HUES64 (cell line): ENCODE measurements around the gene VAPA.
"Not testable (repeated sequence)": the region's sequence is repeated elsewhere in the genome, so short reads cannot be mapped to it uniquely, and the experiment has no call there.

ENCODE experiments used
- H3K27ac ChIP-seq: 2 replicates; pipeline ENCODE4 v1.7.0; 2013; ENCODE audit warnings: low read depth, low read length, inconsistent platforms
- H3K27me3 ChIP-seq: 2 replicates; pipeline ENCODE4 v1.6.1; 2013; ENCODE audit warnings: mild to moderate bottlenecking, low read length; ENCODE audit not compliant: insufficient read depth
- H3K36me3 ChIP-seq: 2 replicates; pipeline ENCODE4 v1.6.1; 2013; ENCODE audit warnings: mild to moderate bottlenecking, low read length; ENCODE audit not compliant: insufficient read depth
- H3K4me1 ChIP-seq: 2 replicates; pipeline ENCODE4 v1.6.1; 2013; ENCODE audit warnings: mild to moderate bottlenecking, low read length, moderate library complexity; ENCODE audit not compliant: insufficient read depth
- H3K4me3 ChIP-seq: 2 replicates; pipeline ENCODE4 v1.5.1; 2013; ENCODE audit warnings: mild to moderate bottlenecking, low read length, moderate library complexity
- H3K9ac ChIP-seq: 2 replicates; pipeline ENCODE4 v1.6.1; 2013; ENCODE audit warnings: mild to moderate bottlenecking, low read depth, low read length
- H3K9me3 ChIP-seq: 2 replicates; pipeline ENCODE4 v1.6.1; 2013; ENCODE audit warnings: low read depth, low read length; ENCODE audit not compliant: insufficient read depth
- WGBS: fragments of 150-250, 120-280 bp; methylation state at CpG from one replicate; pipeline ENCODE4 v1.1.7; 2013; ENCODE audit warnings: missing lambda C conversion rate; 5-methylcytosine and 5-hydroxymethylcytosine counted together

The VAPA gene

DNA sequence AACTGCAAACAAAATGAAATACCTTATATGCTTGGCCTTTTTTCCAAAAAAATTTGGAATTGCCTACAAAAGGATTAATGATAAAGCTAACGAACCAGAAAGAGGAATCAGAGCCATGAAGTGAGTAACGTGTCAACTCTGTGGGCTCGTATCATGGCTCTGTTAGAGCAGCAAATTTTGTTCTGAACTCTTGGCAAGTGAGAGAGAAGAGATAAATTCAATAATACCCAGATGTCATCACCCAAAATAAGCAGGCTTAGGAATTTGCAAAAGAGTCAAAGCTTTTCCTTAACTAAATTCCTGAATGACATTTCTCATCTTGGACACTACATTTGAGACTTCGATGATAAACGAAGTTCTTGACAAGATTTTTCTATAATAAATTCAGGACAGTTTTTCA is 23.6 kb upstream of the VAPA start:
- H3K9me3 ChIP-seq: no peaks in the 10 kb centered on the region
- no peak overlapping the region for H3K9ac ChIP-seq
- H3K27me3 ChIP-seq: no peaks in the 10 kb centered on the region
- no peak overlapping the region for H3K4me3 ChIP-seq
- H3K4me1 ChIP-seq: no peaks in the 10 kb centered on the region
- WGBS: 97% methylated on average over 5 of the region's 5 CpGs
- no peaks in the 10 kb centered on the region for H3K36me3 ChIP-seq
- H3K27ac ChIP-seq: no peak overlapping the region

- Histone ChIP-seq H3K27me3 (no peaks in the 10 kb centered on the region), H3K27ac (no peak overlapping the region), H3K4me3 (no peak overlapping the region), H3K36me3 (no peaks in the 10 kb centered on the region), H3K9me3 (no peaks in the 10 kb centered on the region), H3K9ac (no peak overlapping the region), H3K4me1 (no peaks in the 10 kb centered on the region)
- no CpG with 5 or more reads among the region's 1 CpG for WGBS
Observed at GRCh38 chr18:9890957-9891356, 22.9 kb upstream of the VAPA start.

GRCh38 chr18:9891515-9891914 is 22.3 kb upstream of the VAPA start:
- H3K4me3 ChIP-seq, H3K4me1 ChIP-seq, H3K27me3 ChIP-seq, H3K9ac ChIP-seq, H3K27ac ChIP-seq, H3K9me3 ChIP-seq, H3K36me3 ChIP-seq: not testable (repeated sequence)
- WGBS: 79% methylated on average over 4 of the region's 4 CpGs

DNA sequence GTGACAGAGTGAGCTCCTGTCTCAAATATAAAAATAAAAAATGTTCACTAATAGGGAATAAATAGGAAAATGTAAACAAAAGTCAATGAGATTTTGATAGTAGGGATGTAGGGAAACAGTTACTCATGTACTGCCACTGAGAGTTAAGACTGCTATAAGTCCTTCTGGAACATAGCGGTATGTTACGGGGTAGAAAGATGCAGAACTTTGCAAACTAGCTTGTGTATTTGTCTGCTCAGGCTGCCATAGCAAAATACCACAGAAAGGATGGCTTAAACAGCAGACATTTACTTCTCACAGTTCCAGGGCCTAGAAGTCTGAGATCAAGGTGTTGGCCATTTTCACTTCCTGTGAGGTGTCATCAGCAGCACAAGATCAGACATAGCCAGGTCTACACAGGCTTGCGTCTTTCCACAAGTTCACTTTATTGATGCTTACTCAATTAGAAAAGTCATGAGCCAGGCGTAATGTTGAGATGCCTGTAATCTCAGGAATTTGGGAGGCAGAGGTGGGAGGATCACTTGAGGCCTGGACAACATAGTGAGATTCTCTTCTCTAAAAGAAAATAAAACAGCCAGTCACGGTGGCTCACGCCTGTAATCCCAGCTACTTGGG is 19.3 kb upstream of the VAPA start:
- Histone ChIP-seq H3K9ac (no peak overlapping the region), H3K9me3 (no peaks in the 10 kb centered on the region), H3K27me3 (no peaks in the 10 kb centered on the region), H3K4me3 (no peak overlapping the region), H3K27ac (no peak overlapping the region), H3K4me1 (0 out of 2 replicates have a peak, but pooled peaks cover 7% of the 10 kb centered on the region), H3K36me3 (no peaks in the 10 kb centered on the region)
- WGBS: 99% methylated on average over 6 of the region's 6 CpGs

DNA sequence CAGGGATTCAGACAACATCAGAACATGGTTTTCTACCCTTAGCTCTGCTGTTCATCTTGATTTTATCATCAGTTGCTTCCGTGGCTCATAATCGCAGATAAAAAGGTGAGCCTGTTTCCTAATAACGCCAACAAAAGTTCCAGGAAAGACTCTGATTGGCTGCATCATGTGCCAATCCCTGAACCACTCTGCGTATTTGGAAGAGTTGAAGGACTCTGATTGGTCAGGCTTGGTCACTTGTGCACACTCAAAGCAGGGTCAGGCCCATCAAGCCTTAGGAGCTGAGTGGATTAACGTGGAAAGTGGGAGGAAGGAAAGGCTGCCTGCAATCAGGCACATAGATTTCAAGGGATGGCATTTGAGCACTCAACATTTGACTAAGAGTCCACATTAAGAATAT is 16.7 kb upstream of the VAPA start:
- H3K9me3 ChIP-seq: no peaks in the 10 kb centered on the region
- H3K9ac ChIP-seq: no peak overlapping the region
- peaks cover 17% of the 10 kb centered on the region; the same call in 1 of the 2 replicates for H3K4me1 ChIP-seq
- no peak overlapping the region for H3K4me3 ChIP-seq
- no peaks in the 10 kb centered on the region for H3K36me3 ChIP-seq
- no peak overlapping the region for H3K27ac ChIP-seq
- no peaks in the 10 kb centered on the region for H3K27me3 ChIP-seq
- 97% methylated on average over 5 of the region's 5 CpGs for WGBS

GRCh38 chr18:9897787-9898291 is 16.0 kb upstream of the VAPA start:
- H3K27ac ChIP-seq, H3K9ac ChIP-seq, H3K27me3 ChIP-seq, H3K4me3 ChIP-seq, H3K36me3 ChIP-seq, H3K9me3 ChIP-seq: not testable (repeated sequence)
- WGBS: 95% methylated on average over 10 of the region's 10 CpGs
- H3K4me1 ChIP-seq: peaks cover 17% of the 10 kb centered on the region; the same call in 1 of the 2 replicates

DNA sequence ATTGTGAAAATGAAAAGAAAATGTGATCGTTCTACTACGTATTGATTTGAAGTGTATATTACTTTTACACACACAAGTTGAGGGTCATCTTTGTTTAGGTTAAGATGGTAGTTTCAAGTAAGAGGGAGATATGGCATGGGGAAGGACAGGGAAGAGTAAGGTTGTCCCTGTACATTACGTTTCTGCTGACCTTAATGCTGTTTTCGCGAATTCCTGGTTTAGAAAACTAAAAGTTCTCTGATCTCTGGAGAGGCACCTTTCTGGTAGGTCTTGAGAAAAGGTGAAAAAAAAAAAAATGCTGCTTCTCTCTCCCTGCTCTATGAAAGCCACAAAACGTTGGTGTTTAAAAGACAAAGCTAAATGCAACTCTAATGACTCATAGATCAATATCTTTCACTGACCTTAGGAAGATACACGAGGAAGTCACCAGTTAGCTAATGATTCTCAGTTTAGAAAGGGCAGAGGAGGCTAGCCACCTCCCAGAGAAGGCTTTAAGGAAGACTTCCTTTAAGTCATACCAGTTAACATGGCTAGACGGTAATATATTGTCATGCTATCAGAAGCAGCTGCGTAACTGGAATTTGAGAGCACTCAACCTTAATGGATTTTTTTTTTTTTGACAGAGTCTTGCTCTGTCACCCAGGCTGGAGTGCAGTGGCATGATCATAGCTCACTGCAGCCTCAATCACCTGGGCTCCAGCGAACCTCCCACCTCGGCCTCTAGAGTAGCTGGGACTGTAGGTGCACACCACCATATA is 14.8 kb upstream of the VAPA start:
- WGBS: 79% methylated on average over 11 of the region's 11 CpGs
- Histone ChIP-seq H3K36me3 (no peaks in the 10 kb centered on the region), H3K27ac (no peak overlapping the region), H3K9ac (no peak overlapping the region), H3K4me1 (peaks cover 17% of the 10 kb centered on the region; the same call in 1 of the 2 replicates), H3K9me3 (no peaks in the 10 kb centered on the region), H3K27me3 (no peaks in the 10 kb centered on the region), H3K4me3 (no peak overlapping the region)

DNA sequence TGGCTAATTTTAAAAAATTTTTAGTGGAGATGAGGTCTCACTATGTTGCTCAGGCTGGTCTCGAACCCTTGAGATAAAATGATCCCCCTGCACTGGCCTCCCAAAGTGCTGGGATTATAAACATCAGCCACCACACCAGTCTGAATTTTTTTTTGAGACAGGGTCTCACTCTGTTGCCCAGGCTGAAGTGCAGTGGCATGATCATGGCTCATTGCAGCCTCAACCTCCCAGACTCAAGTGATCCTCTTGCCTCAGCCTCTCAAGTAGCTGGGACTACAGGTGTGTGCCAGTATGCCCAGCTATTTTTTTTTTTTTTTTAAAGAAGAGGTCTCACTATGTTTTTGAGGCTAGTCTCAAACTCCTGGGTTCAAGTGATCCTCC is 14.3 kb upstream of the VAPA start:
- H3K4me1 ChIP-seq: peaks cover 17% of the 10 kb centered on the region; the same call in 1 of the 2 replicates
- H3K36me3 ChIP-seq, H3K27me3 ChIP-seq, H3K9me3 ChIP-seq, H3K9ac ChIP-seq, H3K27ac ChIP-seq, H3K4me3 ChIP-seq: not testable (repeated sequence)
- WGBS: 95% methylated on average over 1 of the region's 1 CpG

- H3K4me3 ChIP-seq: no peak overlapping the region
- no peaks in the 10 kb centered on the region for H3K9me3 ChIP-seq
- no peaks in the 10 kb centered on the region for H3K36me3 ChIP-seq
- no peaks in the 10 kb centered on the region for H3K27me3 ChIP-seq
- H3K4me1 ChIP-seq: peaks cover 17% of the 10 kb centered on the region; the same call in 1 of the 2 replicates
- no peak overlapping the region for H3K27ac ChIP-seq
- 86% methylated on average over 7 of the region's 7 CpGs for WGBS
- H3K9ac ChIP-seq: no peak overlapping the region
Observed at GRCh38 chr18:9900699-9901098, 13.1 kb upstream of the VAPA start.

GRCh38 chr18:9901377-9901776 is 12.4 kb upstream of the VAPA start:
- Histone ChIP-seq H3K27me3 (no peaks in the 10 kb centered on the region), H3K9me3 (no peaks in the 10 kb centered on the region), H3K4me1 (peaks cover 17% of the 10 kb centered on the region; the same call in 1 of the 2 replicates), H3K4me3 (no peak overlapping the region), H3K36me3 (no peaks in the 10 kb centered on the region), H3K9ac (no peak overlapping the region), H3K27ac (no peak overlapping the region)
- WGBS: 94% methylated on average over 2 of the region's 3 CpGs

DNA sequence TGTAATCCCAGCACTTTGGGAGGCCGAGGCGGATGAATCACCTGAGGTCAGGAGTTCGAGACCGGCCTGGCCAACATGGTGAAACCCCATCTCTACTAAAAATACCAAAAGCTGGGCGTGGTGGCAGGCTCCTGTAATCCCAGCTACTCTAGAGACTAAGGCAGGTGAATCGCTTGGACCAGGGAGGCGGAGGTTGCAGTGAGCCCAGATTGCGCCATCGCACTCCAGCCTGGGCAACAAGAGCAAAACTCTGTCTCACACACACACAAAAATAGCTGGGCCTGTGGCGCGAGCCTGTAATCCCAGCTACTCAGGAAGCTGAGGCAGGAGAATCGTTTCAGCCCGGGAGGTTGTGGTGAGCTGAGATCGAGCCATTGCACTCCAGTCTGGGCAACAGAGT is 11.6 kb upstream of the VAPA start:
- not testable (repeated sequence) for H3K27ac ChIP-seq, H3K27me3 ChIP-seq, H3K9ac ChIP-seq, H3K36me3 ChIP-seq, H3K9me3 ChIP-seq, H3K4me3 ChIP-seq
- WGBS: 94% methylated on average over 14 of the region's 14 CpGs
- peaks cover 17% of the 10 kb centered on the region; the same call in 1 of the 2 replicates for H3K4me1 ChIP-seq
